Fibroblast of lung (primary cell): Measurements from ENCODE around the gene MYO1E. TPM values are rescaled to one million over a fixed set of nuclear protein-coding genes. Genes with fewer than 3 reads are reported as not detected.
A peak's percentile ranks its signal among the peaks of the same experiment; 100 is the strongest.

Experiments
- DNase-seq, 2 donors: peaks; one replicate each; pipeline versions ENCODE4 v3.0.0 to v3.0.0-alpha.2; 2010; ENCODE audit warnings: low read depth in 2 of 2
- H2AFZ ChIP-seq: 2 replicates; pipeline ENCODE4 v1.5.1; 2012; ENCODE audit warnings: low read length, control low read depth, inconsistent platforms
- H3K27ac ChIP-seq: 2 replicates; pipeline ENCODE4 v1.5.1; 2011; ENCODE audit warnings: low read length, control low read depth; ENCODE audit not compliant: insufficient read depth
- H3K27me3 ChIP-seq: 2 replicates; pipeline ENCODE4 v1.5.1; 2011; ENCODE audit warnings: mild to moderate bottlenecking, low read length; ENCODE audit not compliant: control insufficient read depth, insufficient read depth
- H3K36me3 ChIP-seq: 2 replicates; pipeline ENCODE4 v1.5.1; 2011; ENCODE audit warnings: low read length; ENCODE audit not compliant: control insufficient read depth, insufficient read depth
- H3K4me1 ChIP-seq: 2 replicates; pipeline ENCODE4 v1.5.1; 2011; ENCODE audit warnings: low read length; ENCODE audit not compliant: control insufficient read depth, insufficient read depth; ENCODE audit errors: extremely low read depth
- H3K4me2 ChIP-seq: 2 replicates; pipeline ENCODE4 v1.5.1; 2011; ENCODE audit warnings: low read length, control low read depth; ENCODE audit not compliant: insufficient read depth; ENCODE audit errors: extremely low read depth
- H3K4me3 ChIP-seq, 4 experiments: fragments of 200-600 bp in 1 of 4; sonication (generic) in 1 of 4; replicated peaks in 1 of 4; 2 replicates each; pipeline ENCODE4 v1.5.1; 2011 to 2016; ENCODE audit warnings: low read length in 4 of 4, low read depth in 3 of 4, mild to moderate bottlenecking in 3 of 4, control low read depth in 2 of 4, inconsistent platforms in 1 of 4, mixed read lengths in 1 of 4; ENCODE audit not compliant: insufficient read depth in 1 of 4; ENCODE audit errors: control extremely low read depth in 1 of 4
- H3K79me2 ChIP-seq: 2 replicates; pipeline ENCODE4 v1.5.1; 2012; ENCODE audit warnings: mild to moderate bottlenecking, low read length, inconsistent platforms; ENCODE audit not compliant: control insufficient read depth, insufficient read depth
- H3K9ac ChIP-seq: 2 replicates; pipeline ENCODE4 v1.5.1; 2011; ENCODE audit warnings: mild to moderate bottlenecking, low read length, control low read depth; ENCODE audit not compliant: insufficient read depth
- H3K9me3 ChIP-seq: 2 replicates; pipeline ENCODE4 v1.5.1; 2012; ENCODE audit warnings: low read depth, low read length; ENCODE audit not compliant: control insufficient read depth, insufficient read depth
- H4K20me1 ChIP-seq: 2 replicates; pipeline ENCODE4 v1.5.1; 2011; ENCODE audit warnings: low read length; ENCODE audit not compliant: control insufficient read depth, insufficient read depth; ENCODE audit errors: extremely low read depth
- EZH2 ChIP-seq: IDR thresholded peaks from 2 replicates; pipeline ENCODE4 v1.5.1; 2012; ENCODE audit warnings: low read length, control low read depth, mild to moderate bottlenecking; ENCODE audit errors: missing control alignments
- polyA plus RNA-seq, 2 donors: library from polyadenylated mRNA; depleted of rRNA in 1 of 2; stranded (reverse) in 1 of 2; unstranded in 1 of 2; fragments of >200 nt; gene quantifications; 2 replicates each; pipeline ENCODE4 v1.2.1, GENCODE V29; 2011 to 2012; ENCODE audit warnings: missing spikeins in 1 of 2
- total RNA-seq: library from RNA; depleted of rRNA; stranded (reverse); fragments of >200 nt; gene quantifications from 2 replicates; pipeline ENCODE4 v1.2.1, GENCODE V29; 2014
- TF ChIP-seq, protein P1 (sequence below), 2 donors: IDR thresholded peaks in 1 of 2; conservative IDR thresholded peaks in 1 of 2; 1 replicate in 1 of 2; 2 replicates in 1 of 2; pipeline ENCODE4 v1.5.1; 2011 to 2012; ENCODE audit warnings: low read length in 2 of 2, control low read depth in 1 of 2, inconsistent platforms in 1 of 2, low read depth in 1 of 2, mild to moderate bottlenecking in 1 of 2

Gene MYO1E
- total and polyA plus RNA-seq, 2 donors (not counting 1 experiment from before 2014, with no cell fraction given), result 27.6 to 84.0 TPM

DNA sequence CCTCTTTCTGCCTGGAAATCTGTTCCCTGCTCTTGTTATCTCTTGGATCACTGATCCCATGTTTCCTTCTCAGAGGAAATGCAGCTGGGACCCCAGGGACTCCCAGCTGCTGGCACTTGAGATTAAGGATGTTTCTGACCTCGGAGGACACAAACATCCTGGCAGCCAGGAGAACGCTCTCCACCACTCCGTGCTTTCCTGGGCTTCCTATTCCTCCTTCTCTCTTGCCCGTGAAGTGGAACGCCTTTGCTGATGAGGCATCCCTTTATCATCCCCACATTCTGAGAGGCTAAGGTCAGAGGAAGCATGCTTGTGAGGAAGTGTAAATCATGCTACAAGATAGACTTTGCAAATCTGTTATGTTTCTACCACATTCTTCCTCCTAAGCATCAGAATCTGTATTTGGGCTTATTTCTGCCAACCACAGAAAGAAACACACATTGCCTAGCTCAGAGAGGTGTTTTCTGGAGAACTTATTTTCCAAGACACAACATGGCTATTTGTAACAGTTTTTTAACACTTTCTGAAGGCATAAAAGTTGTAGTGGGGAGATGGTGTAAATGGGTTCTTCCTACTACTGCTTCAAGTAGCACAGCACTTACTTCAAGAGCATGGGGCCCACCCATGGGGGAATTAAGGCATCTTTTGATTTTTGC is 191.6 kb downstream of the MYO1E start:
- Histone ChIP-seq H3K27ac (no peak overlapping the region), H2AFZ (no peak overlapping the region), H3K36me3 (peaks cover 2% of the 10 kb centered on the region), H3K27me3 (no peaks in the 10 kb centered on the region), H3K4me2 (no peak overlapping the region), H3K9ac (no peak overlapping the region), H3K4me3 (no peak overlapping the region), H4K20me1 (no peaks in the 10 kb centered on the region), H3K79me2 (no peaks in the 10 kb centered on the region), H3K9me3 (no peaks in the 10 kb centered on the region), H3K4me1 (peaks cover 3% of the 10 kb centered on the region)
- no peak for TF ChIP-seq EZH2
- TF ChIP-seq, protein P1, sequence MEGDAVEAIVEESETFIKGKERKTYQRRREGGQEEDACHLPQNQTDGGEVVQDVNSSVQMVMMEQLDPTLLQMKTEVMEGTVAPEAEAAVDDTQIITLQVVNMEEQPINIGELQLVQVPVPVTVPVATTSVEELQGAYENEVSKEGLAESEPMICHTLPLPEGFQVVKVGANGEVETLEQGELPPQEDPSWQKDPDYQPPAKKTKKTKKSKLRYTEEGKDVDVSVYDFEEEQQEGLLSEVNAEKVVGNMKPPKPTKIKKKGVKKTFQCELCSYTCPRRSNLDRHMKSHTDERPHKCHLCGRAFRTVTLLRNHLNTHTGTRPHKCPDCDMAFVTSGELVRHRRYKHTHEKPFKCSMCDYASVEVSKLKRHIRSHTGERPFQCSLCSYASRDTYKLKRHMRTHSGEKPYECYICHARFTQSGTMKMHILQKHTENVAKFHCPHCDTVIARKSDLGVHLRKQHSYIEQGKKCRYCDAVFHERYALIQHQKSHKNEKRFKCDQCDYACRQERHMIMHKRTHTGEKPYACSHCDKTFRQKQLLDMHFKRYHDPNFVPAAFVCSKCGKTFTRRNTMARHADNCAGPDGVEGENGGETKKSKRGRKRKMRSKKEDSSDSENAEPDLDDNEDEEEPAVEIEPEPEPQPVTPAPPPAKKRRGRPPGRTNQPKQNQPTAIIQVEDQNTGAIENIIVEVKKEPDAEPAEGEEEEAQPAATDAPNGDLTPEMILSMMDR (conservative IDR thresholded peaks at IDR 0.05 in 1 of 2, IDR thresholded peaks at IDR 0.05 in 1 of 2; ENCODE audit: low read depth in 1 of 2, low read length in 2 of 2), result no peak
- DNase-seq, result peak in 1 of 2 donors; percentile 73

DNA sequence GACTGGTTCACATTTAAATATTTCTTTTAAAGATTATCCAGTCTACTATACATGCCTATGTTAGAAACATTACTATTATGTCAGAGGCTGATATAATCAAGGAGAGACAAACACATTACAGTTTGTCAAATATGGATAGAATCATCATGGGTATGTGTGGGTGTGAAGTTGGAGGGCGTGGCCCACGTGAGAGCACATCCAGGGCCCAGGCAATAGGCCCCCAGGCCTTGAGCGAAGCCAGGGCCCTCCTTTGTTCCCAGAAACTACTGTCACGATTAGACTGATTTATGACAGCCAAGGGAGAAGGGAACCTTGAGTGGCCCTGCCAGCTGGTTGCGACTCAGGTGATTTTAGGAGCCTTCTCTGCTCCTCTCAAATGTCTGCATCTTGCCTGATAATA is 193.0 kb downstream of the MYO1E start:
- Histone ChIP-seq H3K4me2 (no peak overlapping the region), H3K4me1 (peaks cover 13% of the 10 kb centered on the region), H3K79me2 (no peaks in the 10 kb centered on the region), H3K9me3 (no peaks in the 10 kb centered on the region), H2AFZ (no peak overlapping the region), H4K20me1 (no peaks in the 10 kb centered on the region), H3K4me3 (no peak overlapping the region), H3K27ac (no peak overlapping the region), H3K27me3 (no peaks in the 10 kb centered on the region), H3K36me3 (peaks cover 2% of the 10 kb centered on the region), H3K9ac (no peak overlapping the region)
- no peak for DNase-seq
- TF ChIP-seq, protein P1 (conservative IDR thresholded peaks at IDR 0.05 in 1 of 2, IDR thresholded peaks at IDR 0.05 in 1 of 2; ENCODE audit: low read depth in 1 of 2, low read length in 2 of 2), result no peak
- TF ChIP-seq EZH2, result no peak

DNA sequence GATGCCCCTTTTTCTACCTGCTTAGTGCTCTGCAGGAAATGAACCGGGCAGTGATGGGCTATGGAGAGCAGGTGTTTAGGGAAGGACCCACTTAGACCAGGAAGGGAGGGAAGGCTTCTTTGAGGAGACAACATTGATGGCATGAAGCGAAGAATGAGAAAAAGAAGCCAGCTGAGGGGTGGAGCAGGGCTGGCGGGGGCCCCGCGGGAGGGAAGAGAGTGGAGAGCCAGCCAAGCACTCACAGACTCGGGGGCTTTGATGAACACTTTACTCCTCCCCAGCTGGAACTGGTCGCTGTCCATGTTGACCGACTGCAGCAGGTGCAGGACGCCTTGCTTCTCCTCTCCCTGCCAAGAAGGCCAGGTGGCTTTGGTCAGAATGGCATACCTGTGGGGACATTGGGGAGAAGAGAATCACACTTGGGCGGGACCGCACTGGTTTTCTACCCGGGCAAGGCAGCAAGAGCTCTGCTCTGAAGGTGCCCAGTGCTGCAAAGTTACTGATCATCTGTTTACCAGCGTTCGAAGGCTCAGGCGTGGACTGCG is 194.4 kb downstream of the MYO1E start:
- no peak overlapping the region for H3K4me2 ChIP-seq
- H2AFZ ChIP-seq, result no peak overlapping the region
- H3K36me3 ChIP-seq, result peaks cover 2% of the 10 kb centered on the region
- no peaks in the 10 kb centered on the region for H4K20me1 ChIP-seq
- H3K4me1 ChIP-seq, result peaks cover 17% of the 10 kb centered on the region
- no peaks in the 10 kb centered on the region for H3K9me3 ChIP-seq
- no peak overlapping the region for H3K9ac ChIP-seq
- no peak overlapping the region for H3K27ac ChIP-seq
- no peak overlapping the region for H3K4me3 ChIP-seq
- H3K27me3 ChIP-seq, result no peaks in the 10 kb centered on the region
- no peak for DNase-seq
- H3K79me2 ChIP-seq, result no peaks in the 10 kb centered on the region
- TF ChIP-seq, protein P1 (conservative IDR thresholded peaks at IDR 0.05 in 1 of 2, IDR thresholded peaks at IDR 0.05 in 1 of 2; ENCODE audit: low read depth in 1 of 2, low read length in 2 of 2), result no peak
- TF ChIP-seq EZH2, result no peak
